ENCODE results near the gene TBC1D10A. TPM values are rescaled to one million over a fixed set of nuclear protein-coding genes. Genes with fewer than 3 reads are reported as not detected.

TBC1D10A gene
- total RNA-seq, 1 experiment from 2014 or later, result 18.6 TPM

DNA sequence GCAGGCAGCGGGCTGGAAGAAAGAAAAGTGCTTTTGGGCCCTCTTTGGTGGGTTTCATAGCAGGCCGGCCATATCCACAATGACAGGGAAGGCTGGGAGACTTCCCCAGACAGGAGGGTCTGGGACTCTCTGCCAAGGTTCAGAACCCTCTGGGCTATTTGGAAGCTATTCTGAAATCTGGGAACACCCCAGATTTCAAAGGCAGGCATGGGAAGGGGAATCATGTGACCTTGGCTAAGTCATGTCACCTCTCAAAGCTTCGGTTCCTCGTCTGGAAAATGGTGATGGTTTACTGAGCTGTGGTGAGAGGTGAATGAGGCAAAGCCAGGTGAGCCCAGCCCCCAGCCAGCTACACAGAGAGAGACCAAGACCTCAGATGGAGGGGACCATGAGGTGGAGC lies 42.1 kb downstream of the TBC1D10A start:
- intact Hi-C loops (cut with micrococcal nuclease), result loop anchor here (5.0 kb wide), 1 partner anchor 143 kb away; the partner anchor contains the start of gene MTFP1
- Histone ChIP-seq H3K9ac (ENCODE audit: low read length) (no peak overlapping the region), H3K9me3 (ENCODE audit: control insufficient read depth in 1 of 2, insufficient read depth in 1 of 2, low read depth in 1 of 2, low read length in 2 of 2) (no peaks in the 10 kb centered on the region), H3K9me2 (ENCODE audit: insufficient read depth) (no peaks in the 10 kb centered on the region), H3K4me2 (ENCODE audit: low read length) (no peak overlapping the region), H3K36me3 (ENCODE audit: control insufficient read depth in 1 of 2, insufficient read depth in 2 of 2, low read length in 2 of 2) (no peaks in the 10 kb centered on the region), H3K27me3 (ENCODE audit: insufficient read depth, low read length) (no peaks in the 10 kb centered on the region), H2AFZ (ENCODE audit: low read depth, low read length, poor library complexity, severe bottlenecking) (no peak overlapping the region), H3K27ac (ENCODE audit: low read depth, low read length) (no peak overlapping the region), H4K20me1 (ENCODE audit: insufficient read depth) (no peaks in the 10 kb centered on the region), H3K79me2 (ENCODE audit: insufficient read depth, low read length) (no peaks in the 10 kb centered on the region), H3K4me1 (ENCODE audit: control insufficient read depth in 1 of 2, insufficient read depth in 2 of 2, low read length in 2 of 2) (peaks cover 17 to 36% of the 10 kb centered on the region in 2 experiments), H3K4me3 (replicated peaks in 1 of 2; ENCODE audit: low read depth in 1 of 2, low read length in 2 of 2) (no peak overlapping the region)
- POLR2A ChIA-PET, result no interaction called here
- TF ChIP-seq POLR2A (IDR thresholded peaks at IDR 0.05; ENCODE audit: borderline replicate concordance, extremely low read depth, insufficient read depth, insufficient read length) (no peak), ELF1 (IDR thresholded peaks at IDR 0.05; ENCODE audit: borderline replicate concordance, low read depth) (no peak)
- CTCF ChIA-PET, result interaction anchor here (0.6 kb wide), 2 partner anchors 21 to 29 kb away, joined by 3 to 4 read pairs; no protein-coding TSS in a partner anchor
- RAD21 ChIA-PET (ENCODE audit: low non-redundant PET in 1 of 2, low total read pairs in 2 of 2, uncharacterized antibody in 2 of 2, unreplicated experiment in 2 of 2), result no interaction called here
- no peak for ATAC-seq
- no TSS peak for BruUV-seq (replicated peaks)
- DNase-seq (ENCODE audit: low read depth, low spot score), result no peak

DNA sequence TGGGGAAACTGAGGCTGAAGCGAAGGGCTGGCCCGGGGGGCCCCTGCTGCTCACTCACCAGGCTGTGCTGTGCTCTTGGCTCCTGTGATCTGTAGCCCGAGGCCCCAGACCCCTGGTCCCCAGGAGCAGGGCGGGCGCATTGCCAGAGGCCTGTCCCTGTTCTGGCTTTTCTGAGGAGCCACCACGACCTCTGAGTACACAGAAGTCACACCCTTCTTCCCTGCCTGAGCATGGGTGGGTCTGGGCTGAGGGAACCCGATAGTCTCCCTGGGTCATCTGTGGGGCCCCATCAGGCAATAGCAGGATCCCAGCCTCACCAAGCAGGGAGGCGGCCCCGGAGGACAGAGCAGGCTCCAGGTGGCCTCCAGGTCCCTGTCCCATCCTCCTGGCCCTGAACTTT lies 42.6 kb downstream of the TBC1D10A start:
- no peaks in the 10 kb centered on the region for H3K79me2 ChIP-seq (ENCODE audit: insufficient read depth, low read length)
- TF ChIP-seq, protein P1, sequence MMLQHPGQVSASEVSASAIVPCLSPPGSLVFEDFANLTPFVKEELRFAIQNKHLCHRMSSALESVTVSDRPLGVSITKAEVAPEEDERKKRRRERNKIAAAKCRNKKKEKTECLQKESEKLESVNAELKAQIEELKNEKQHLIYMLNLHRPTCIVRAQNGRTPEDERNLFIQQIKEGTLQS (IDR thresholded peaks at IDR 0.05), result no peak
- TF ChIP-seq, protein P2, sequence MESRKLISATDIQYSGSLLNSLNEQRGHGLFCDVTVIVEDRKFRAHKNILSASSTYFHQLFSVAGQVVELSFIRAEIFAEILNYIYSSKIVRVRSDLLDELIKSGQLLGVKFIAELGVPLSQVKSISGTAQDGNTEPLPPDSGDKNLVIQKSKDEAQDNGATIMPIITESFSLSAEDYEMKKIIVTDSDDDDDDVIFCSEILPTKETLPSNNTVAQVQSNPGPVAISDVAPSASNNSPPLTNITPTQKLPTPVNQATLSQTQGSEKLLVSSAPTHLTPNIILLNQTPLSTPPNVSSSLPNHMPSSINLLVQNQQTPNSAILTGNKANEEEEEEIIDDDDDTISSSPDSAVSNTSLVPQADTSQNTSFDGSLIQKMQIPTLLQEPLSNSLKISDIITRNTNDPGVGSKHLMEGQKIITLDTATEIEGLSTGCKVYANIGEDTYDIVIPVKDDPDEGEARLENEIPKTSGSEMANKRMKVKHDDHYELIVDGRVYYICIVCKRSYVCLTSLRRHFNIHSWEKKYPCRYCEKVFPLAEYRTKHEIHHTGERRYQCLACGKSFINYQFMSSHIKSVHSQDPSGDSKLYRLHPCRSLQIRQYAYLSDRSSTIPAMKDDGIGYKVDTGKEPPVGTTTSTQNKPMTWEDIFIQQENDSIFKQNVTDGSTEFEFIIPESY (IDR thresholded peaks at IDR 0.05; ENCODE audit: extremely low read depth, insufficient replicate concordance, low read length), result no peak
- TF ChIP-seq CBX3 (IDR thresholded peaks at IDR 0.05; ENCODE audit: low read depth) (no peak), CEBPB (IDR thresholded peaks at IDR 0.05; ENCODE audit: low read depth) (no peak)
- no TSS peak for BruUV-seq (replicated peaks)
- no peak overlapping the region for H3K4me3 ChIP-seq (replicated peaks in 1 of 2; ENCODE audit: low read depth in 1 of 2, low read length in 2 of 2)
- DNase-seq (ENCODE audit: low read depth, low spot score) (no peak), ATAC-seq (no peak)
- H4K20me1 ChIP-seq (ENCODE audit: insufficient read depth), result no peaks in the 10 kb centered on the region
- no peaks in the 10 kb centered on the region for H3K9me2 ChIP-seq (ENCODE audit: insufficient read depth)
- CTCF ChIA-PET, result no interaction called here
- intact Hi-C loops (cut with micrococcal nuclease), result no loop called here
- H3K36me3 ChIP-seq (ENCODE audit: control insufficient read depth in 1 of 2, insufficient read depth in 2 of 2, low read length in 2 of 2), result no peaks in the 10 kb centered on the region
- no peak overlapping the region for H3K9ac ChIP-seq (ENCODE audit: low read length)
- H3K4me1 ChIP-seq (ENCODE audit: control insufficient read depth in 1 of 2, insufficient read depth in 2 of 2, low read length in 2 of 2), result peaks cover 17 to 36% of the 10 kb centered on the region in 2 experiments
- RAD21 ChIA-PET (ENCODE audit: low non-redundant PET in 1 of 2, low total read pairs in 2 of 2, uncharacterized antibody in 2 of 2, unreplicated experiment in 2 of 2), result no interaction called here
- H3K4me2 ChIP-seq (ENCODE audit: low read length), result no peak overlapping the region
- H2AFZ ChIP-seq (ENCODE audit: low read depth, low read length, poor library complexity, severe bottlenecking), result no peak overlapping the region
- POLR2A ChIA-PET, result no interaction called here
- H3K27me3 ChIP-seq (ENCODE audit: insufficient read depth, low read length), result no peaks in the 10 kb centered on the region
- no peaks in the 10 kb centered on the region for H3K9me3 ChIP-seq (ENCODE audit: control insufficient read depth in 1 of 2, insufficient read depth in 1 of 2, low read depth in 1 of 2, low read length in 2 of 2)
- no peak overlapping the region for H3K27ac ChIP-seq (ENCODE audit: low read depth, low read length)

Measured in HCT116 (cell line).